ENCODE measurements around the gene MKRN2.
"Not testable (repeated sequence)": the region's sequence is repeated elsewhere in the genome, so short reads cannot be mapped to it uniquely, and the experiment has no call there.

The MKRN2 gene

DNA sequence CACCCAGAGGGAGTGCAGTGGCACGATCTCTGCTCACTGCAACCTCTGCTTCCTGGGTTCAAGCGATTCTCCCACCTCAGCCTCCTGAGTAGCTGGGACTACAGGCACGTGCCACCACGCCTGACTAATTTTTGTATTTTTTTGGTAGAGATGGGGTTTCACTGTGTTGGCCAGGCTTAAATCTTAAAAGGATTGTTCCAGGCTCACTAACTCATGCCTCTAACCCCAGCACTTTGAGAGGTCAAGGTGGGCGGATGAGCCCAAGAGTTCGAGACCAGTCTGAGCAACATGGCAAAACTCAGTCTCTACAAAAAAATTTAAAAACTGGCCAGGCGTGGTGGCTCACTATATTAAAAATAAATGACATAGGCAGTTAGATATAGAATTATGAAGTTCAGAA, 74.0 kb downstream of the MKRN2 start:
- H3K4me3 ChIP-seq (ENCODE audit: low read length); H3K9me3 ChIP-seq (ENCODE audit: control insufficient read depth, low read length); DNase-seq (ENCODE audit: low read depth); H3K27me3 ChIP-seq (replicated peaks; ENCODE audit: control insufficient read depth, insufficient read depth, low read length); H3K9ac ChIP-seq (ENCODE audit: low read length); H3K36me3 ChIP-seq (ENCODE audit: control insufficient read depth, insufficient read depth, low read length, severe bottlenecking): not testable (repeated sequence)
- peaks cover 16% of the 10 kb centered on the region for H3K4me1 ChIP-seq (ENCODE audit: control insufficient read depth, insufficient read depth, low read length)

GRCh38 chr3:12632523-12632922, 75.6 kb downstream of the MKRN2 start:
- Histone ChIP-seq H3K9ac (ENCODE audit: low read length) (no peak overlapping the region), H3K4me1 (ENCODE audit: control insufficient read depth, insufficient read depth, low read length) (peaks cover 11% of the 10 kb centered on the region), H3K27me3 (replicated peaks; ENCODE audit: control insufficient read depth, insufficient read depth, low read length) (no peaks in the 10 kb centered on the region), H3K4me3 (ENCODE audit: low read length) (no peak overlapping the region), H3K36me3 (ENCODE audit: control insufficient read depth, insufficient read depth, low read length, severe bottlenecking) (peaks cover 4% of the 10 kb centered on the region), H3K9me3 (ENCODE audit: control insufficient read depth, low read length) (no peaks in the 10 kb centered on the region)
- DNase-seq (ENCODE audit: low read depth): no peak

DNA sequence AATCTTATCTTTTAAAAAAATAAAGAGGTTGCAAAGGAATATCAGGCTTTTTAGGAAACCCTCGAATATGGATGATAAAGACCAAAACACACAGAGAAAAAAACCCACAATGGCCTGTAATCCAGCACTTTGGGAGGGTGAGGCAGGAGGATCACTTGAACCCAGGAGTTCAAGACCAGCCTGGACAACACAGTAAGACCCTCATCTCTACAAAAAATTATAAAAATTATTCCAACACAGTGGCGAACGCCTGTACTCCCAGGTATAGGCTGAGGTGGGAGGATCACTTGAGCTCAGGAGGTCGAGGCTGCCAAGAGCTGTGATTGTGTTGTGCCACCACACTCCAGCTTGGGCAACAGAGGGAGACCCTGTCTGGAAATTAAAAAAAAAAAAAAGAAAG, 76.2 kb downstream of the MKRN2 start:
- H3K36me3 ChIP-seq (ENCODE audit: control insufficient read depth, insufficient read depth, low read length, severe bottlenecking): peaks cover 4% of the 10 kb centered on the region
- H3K27me3 ChIP-seq (replicated peaks; ENCODE audit: control insufficient read depth, insufficient read depth, low read length): no peaks in the 10 kb centered on the region
- H3K4me3 ChIP-seq (ENCODE audit: low read length): no peak overlapping the region
- H3K9ac ChIP-seq (ENCODE audit: low read length): no peak overlapping the region
- no peak for DNase-seq (ENCODE audit: low read depth)
- H3K4me1 ChIP-seq (ENCODE audit: control insufficient read depth, insufficient read depth, low read length): peaks cover 17% of the 10 kb centered on the region
- no peaks in the 10 kb centered on the region for H3K9me3 ChIP-seq (ENCODE audit: control insufficient read depth, low read length)

All from adipocyte (in vitro differentiated cells).